HL-60 (cell line): Measurements from ENCODE around the gene TMEM204.

ENCODE experiments used
- POLR2AphosphoS5 ChIP-seq: IDR thresholded peaks from 2 replicates; pipeline ENCODE4 v1.6.1; 2012; ENCODE audit warnings: low read depth
- TF ChIP-seq, protein P1 (sequence below): IDR thresholded peaks from one replicate; pipeline ENCODE4 v1.5.1; 2011; ENCODE audit warnings: low read length, control low read depth, inconsistent platforms; ENCODE audit not compliant: insufficient read depth

DNA sequence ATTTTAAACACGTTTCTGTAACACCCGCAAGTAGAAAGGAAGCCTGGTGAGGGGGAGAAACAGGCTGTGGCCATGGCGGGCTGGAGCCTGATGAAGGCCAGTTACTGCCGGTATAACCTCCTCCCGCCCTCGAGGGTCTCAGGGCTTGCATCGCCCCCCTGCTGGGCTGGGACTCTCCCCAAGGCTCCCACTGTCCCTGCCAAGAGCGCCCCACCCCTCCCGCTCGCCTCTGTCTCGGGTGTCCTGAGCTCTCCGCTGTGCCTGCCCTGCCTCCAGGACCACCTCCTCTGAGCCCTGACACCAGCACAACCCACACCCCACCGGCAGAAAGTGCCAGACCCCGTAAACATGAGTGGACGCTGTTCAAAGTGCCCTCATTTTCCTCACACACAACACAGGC lies 18.7 kb downstream of the TMEM204 start:
- TF ChIP-seq, protein P1, sequence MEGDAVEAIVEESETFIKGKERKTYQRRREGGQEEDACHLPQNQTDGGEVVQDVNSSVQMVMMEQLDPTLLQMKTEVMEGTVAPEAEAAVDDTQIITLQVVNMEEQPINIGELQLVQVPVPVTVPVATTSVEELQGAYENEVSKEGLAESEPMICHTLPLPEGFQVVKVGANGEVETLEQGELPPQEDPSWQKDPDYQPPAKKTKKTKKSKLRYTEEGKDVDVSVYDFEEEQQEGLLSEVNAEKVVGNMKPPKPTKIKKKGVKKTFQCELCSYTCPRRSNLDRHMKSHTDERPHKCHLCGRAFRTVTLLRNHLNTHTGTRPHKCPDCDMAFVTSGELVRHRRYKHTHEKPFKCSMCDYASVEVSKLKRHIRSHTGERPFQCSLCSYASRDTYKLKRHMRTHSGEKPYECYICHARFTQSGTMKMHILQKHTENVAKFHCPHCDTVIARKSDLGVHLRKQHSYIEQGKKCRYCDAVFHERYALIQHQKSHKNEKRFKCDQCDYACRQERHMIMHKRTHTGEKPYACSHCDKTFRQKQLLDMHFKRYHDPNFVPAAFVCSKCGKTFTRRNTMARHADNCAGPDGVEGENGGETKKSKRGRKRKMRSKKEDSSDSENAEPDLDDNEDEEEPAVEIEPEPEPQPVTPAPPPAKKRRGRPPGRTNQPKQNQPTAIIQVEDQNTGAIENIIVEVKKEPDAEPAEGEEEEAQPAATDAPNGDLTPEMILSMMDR, result no peak
- no peak for TF ChIP-seq POLR2AphosphoS5
